Kidney glomerular epithelial cell (primary cell): ENCODE measurements around the gene ATOH1.

Experiments used
- DNase-seq: peaks from one replicate; lab custom pipeline; 2025; lab: John Stamatoyannopoulos, UW

The ATOH1 gene

GRCh38 chr4:93834249-93835066 is 5.9 kb downstream of the ATOH1 start:
- DNase-seq, result no peak

GRCh38 chr4:93835929-93836328 is 7.4 kb downstream of the ATOH1 start:
- DNase-seq, result no peak

GRCh38 chr4:93839704-93840103 is 11.2 kb downstream of the ATOH1 start:
- no peak for DNase-seq

- DNase-seq, result no peak
Observed at GRCh38 chr4:93841803-93842345, 13.3 kb downstream of the ATOH1 start.

GRCh38 chr4:93842601-93843252 is 14.2 kb downstream of the ATOH1 start:
- DNase-seq, result no peak

GRCh38 chr4:93843772-93844171 is 15.2 kb downstream of the ATOH1 start:
- no peak for DNase-seq

GRCh38 chr4:93852680-93853079 is 24.1 kb downstream of the ATOH1 start:
- no peak for DNase-seq

GRCh38 chr4:93855926-93856325 is 27.4 kb downstream of the ATOH1 start:
- DNase-seq, result no peak

GRCh38 chr4:93865650-93866049 is 37.1 kb downstream of the ATOH1 start:
- DNase-seq, result no peak

GRCh38 chr4:93867416-93868001 is 39.0 kb downstream of the ATOH1 start:
- no peak for DNase-seq

- no peak for DNase-seq
Observed at GRCh38 chr4:93870876-93871458, 42.4 kb downstream of the ATOH1 start.

- DNase-seq, result no peak
Observed at GRCh38 chr4:93876754-93877153, 48.2 kb downstream of the ATOH1 start.

GRCh38 chr4:93878566-93878965 is 50.0 kb downstream of the ATOH1 start:
- no peak for DNase-seq

GRCh38 chr4:93879919-93880318 is 51.4 kb downstream of the ATOH1 start:
- DNase-seq, result no peak
